Activated CD4-positive, CD25-positive, alpha-beta regulatory T cell treated with anti-CD3 and anti-CD28 coated beads, Interleukin-2, amount 50 U/mL, for 16 hours (primary cell): ENCODE measurements around the gene ANXA11.

Experiments used
- DNase-seq: peaks from one replicate; pipeline ENCODE4 v3.0.0-alpha.2; 2020; ENCODE audit warnings: low read depth, low spot score

ANXA11 gene

DNA sequence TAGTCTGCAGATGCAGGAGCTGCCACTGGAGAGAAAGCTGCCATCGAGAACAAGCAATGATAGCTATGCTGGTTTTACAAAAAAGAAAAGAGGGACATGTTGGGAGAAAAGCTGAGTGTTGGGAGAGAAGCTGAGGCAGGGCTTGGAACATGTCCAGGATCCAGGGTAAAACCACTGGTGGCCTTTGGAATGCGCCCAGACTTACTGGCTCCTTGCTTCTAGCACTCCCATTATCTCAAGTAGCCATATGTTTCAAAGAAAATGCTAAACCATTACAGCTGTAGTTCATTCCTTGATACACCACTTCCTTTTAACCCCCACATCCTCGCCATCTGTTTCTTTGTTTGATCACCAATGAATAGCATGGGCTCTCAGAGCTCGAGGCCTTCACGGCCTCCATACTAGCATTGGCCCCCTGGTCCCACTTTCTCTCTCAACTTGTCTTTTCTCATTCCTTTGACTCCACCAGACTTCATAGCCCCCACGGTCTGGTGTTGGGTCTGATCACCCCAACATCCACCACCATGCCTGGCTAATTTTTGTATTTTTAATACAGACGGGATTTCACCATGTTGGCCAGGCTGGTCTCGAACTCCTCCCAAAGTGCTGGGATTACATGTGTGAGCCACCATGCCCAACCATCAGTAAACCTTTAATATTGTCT lies 96.6 kb downstream of the ANXA11 start:
- no peak for DNase-seq

GRCh38 chr10:80104066-80104926 lies 101.0 kb downstream of the ANXA11 start:
- no peak for DNase-seq
